ENCODE data around the gene ZFP36L2. TPM values are rescaled to one million over a fixed set of nuclear protein-coding genes. Genes with fewer than 3 reads are reported as not detected.

ZFP36L2 gene
- total RNA-seq, 1 donor from 2014 or later, result 8.2 TPM

- no peaks in the 10 kb centered on the region for H3K27me3 ChIP-seq (ENCODE audit: control insufficient read depth, insufficient read depth, low read length)
- H3K36me3 ChIP-seq (ENCODE audit: control insufficient read depth, insufficient read depth, low read length), result no peaks in the 10 kb centered on the region
- FAIRE-seq (no peak), DNase-seq (ENCODE audit: low read depth) (no peak)
- no peak overlapping the region for H3K4me3 ChIP-seq (ENCODE audit: low read depth, low read length)
- TF ChIP-seq CTCF (IDR thresholded peaks at IDR 0.05; ENCODE audit: insufficient read depth, low read length, severe bottlenecking), result no peak
Observed at GRCh38 chr2:43206602-43207001, 19.8 kb downstream of the ZFP36L2 start.

GRCh38 chr2:43203373-43203772 is 23.0 kb downstream of the ZFP36L2 start:
- H3K4me3 ChIP-seq (ENCODE audit: low read depth, low read length), result no peak overlapping the region
- no peaks in the 10 kb centered on the region for H3K27me3 ChIP-seq (ENCODE audit: control insufficient read depth, insufficient read depth, low read length)
- H3K36me3 ChIP-seq (ENCODE audit: control insufficient read depth, insufficient read depth, low read length), result no peaks in the 10 kb centered on the region
- no peak for FAIRE-seq
- no peak for DNase-seq (ENCODE audit: low read depth)
- no peak for TF ChIP-seq CTCF (IDR thresholded peaks at IDR 0.05; ENCODE audit: insufficient read depth, low read length, severe bottlenecking)

- H3K36me3 ChIP-seq (ENCODE audit: control insufficient read depth, insufficient read depth, low read length), result no peaks in the 10 kb centered on the region
- DNase-seq (ENCODE audit: low read depth) (no peak), FAIRE-seq (no peak)
- H3K27me3 ChIP-seq (ENCODE audit: control insufficient read depth, insufficient read depth, low read length), result no peaks in the 10 kb centered on the region
- no peak overlapping the region for H3K4me3 ChIP-seq (ENCODE audit: low read depth, low read length)
- no peak for TF ChIP-seq CTCF (IDR thresholded peaks at IDR 0.05; ENCODE audit: insufficient read depth, low read length, severe bottlenecking)
Observed at GRCh38 chr2:43202289-43202688, 24.1 kb downstream of the ZFP36L2 start.

GRCh38 chr2:43201497-43201896 is 24.9 kb downstream of the ZFP36L2 start:
- Histone ChIP-seq H3K36me3 (ENCODE audit: control insufficient read depth, insufficient read depth, low read length) (no peaks in the 10 kb centered on the region), H3K27me3 (ENCODE audit: control insufficient read depth, insufficient read depth, low read length) (no peaks in the 10 kb centered on the region), H3K4me3 (ENCODE audit: low read depth, low read length) (no peak overlapping the region)
- no peak for FAIRE-seq
- no peak for TF ChIP-seq CTCF (IDR thresholded peaks at IDR 0.05; ENCODE audit: insufficient read depth, low read length, severe bottlenecking)
- DNase-seq (ENCODE audit: low read depth), result no peak

GRCh38 chr2:43201016-43201415 is 25.4 kb downstream of the ZFP36L2 start:
- no peak for DNase-seq (ENCODE audit: low read depth)
- no peaks in the 10 kb centered on the region for H3K36me3 ChIP-seq (ENCODE audit: control insufficient read depth, insufficient read depth, low read length)
- H3K27me3 ChIP-seq (ENCODE audit: control insufficient read depth, insufficient read depth, low read length), result no peaks in the 10 kb centered on the region
- no peak for FAIRE-seq
- TF ChIP-seq CTCF (IDR thresholded peaks at IDR 0.05; ENCODE audit: insufficient read depth, low read length, severe bottlenecking), result no peak
- no peak overlapping the region for H3K4me3 ChIP-seq (ENCODE audit: low read depth, low read length)

Data from bronchial epithelial cell (primary cell).